ENCODE measurements around the gene TTN.

TTN gene

GRCh38 chr2:178807227-178808008 is at the start of gene TTN:
TTN (minus strand) TSS chr2:178807423; CDS start chr2:178804642, 2,781 bp downstream.
- TF ChIP-seq CTCF (conservative IDR thresholded peaks at IDR 0.05; ENCODE audit: control insufficient read depth, insufficient read depth, low read depth, low read length): no peak
- no peak for DNase-seq (ENCODE audit: low read depth)
- H3K4me3 ChIP-seq (ENCODE audit: control insufficient read depth, low read depth, low read length): no peak within 1 kb of the TSS

GRCh38 chr2:178855151-178855550 is 47.9 kb upstream of the TTN start:
- TF ChIP-seq CTCF (conservative IDR thresholded peaks at IDR 0.05; ENCODE audit: control insufficient read depth, insufficient read depth, low read depth, low read length): no peak
- no peak for DNase-seq (ENCODE audit: low read depth)
- H3K4me3 ChIP-seq (ENCODE audit: control insufficient read depth, low read depth, low read length): no peak overlapping the region

- no peak for TF ChIP-seq CTCF (conservative IDR thresholded peaks at IDR 0.05; ENCODE audit: control insufficient read depth, insufficient read depth, low read depth, low read length)
- no peak overlapping the region for H3K4me3 ChIP-seq (ENCODE audit: control insufficient read depth, low read depth, low read length)
- DNase-seq (ENCODE audit: low read depth): no peak
Observed at GRCh38 chr2:178848335-178848734, 41.1 kb upstream of the TTN start.

- no peak for TF ChIP-seq CTCF (conservative IDR thresholded peaks at IDR 0.05; ENCODE audit: control insufficient read depth, insufficient read depth, low read depth, low read length)
- no peak overlapping the region for H3K4me3 ChIP-seq (ENCODE audit: control insufficient read depth, low read depth, low read length)
- DNase-seq (ENCODE audit: low read depth): no peak
Observed at GRCh38 chr2:178846458-178846802, 39.2 kb upstream of the TTN start.

GRCh38 chr2:178845566-178846457 is 38.6 kb upstream of the TTN start:
- DNase-seq (ENCODE audit: low read depth): peak; percentile 81
- H3K4me3 ChIP-seq (ENCODE audit: control insufficient read depth, low read depth, low read length): no peak overlapping the region
- TF ChIP-seq CTCF (conservative IDR thresholded peaks at IDR 0.05; ENCODE audit: control insufficient read depth, insufficient read depth, low read depth, low read length): no peak

GRCh38 chr2:178844701-178845100 is 37.5 kb upstream of the TTN start:
- TF ChIP-seq CTCF (conservative IDR thresholded peaks at IDR 0.05; ENCODE audit: control insufficient read depth, insufficient read depth, low read depth, low read length): no peak
- DNase-seq (ENCODE audit: low read depth): no peak
- no peak overlapping the region for H3K4me3 ChIP-seq (ENCODE audit: control insufficient read depth, low read depth, low read length)

All from fibroblast of mammary gland (primary cell).